HCT116 (cell line): ENCODE measurements around the gene SH3BP5L. TPM values are rescaled to one million over a fixed set of nuclear protein-coding genes. Genes with fewer than 3 reads are reported as not detected.

Experiments
- ATAC-seq: fragments of 200-7000 bp; cut with Tn5 transposase; 2 replicates; pipeline ENCODE4 v1.9.1; 2020; ENCODE audit warnings: mild to moderate bottlenecking, moderate library complexity
- BruUV-seq: library from RNA; stranded (reverse); fragments of 400-500 nt; replicated peaks from 2 replicates; lab custom pipeline; 2021; lab: Mats Ljungman, UMichigan
- CTCF ChIA-PET: fragments of 300-600 bp; sonication (Branson Sonifier 250); formaldehyde crosslinking; loops from one replicate; lab custom pipeline; 2021; ENCODE audit warnings: antibody characterized with exemption; lab: Charles Lee
- POLR2A ChIA-PET: fragments of 300-600, 350-600 bp; sonication (Branson Sonifier 250); formaldehyde crosslinking; loops from one replicate; lab custom pipeline; 2021; ENCODE audit warnings: antibody characterized with exemption; lab: Charles Lee
- RAD21 ChIA-PET, 2 experiments: fragments of 300-600 bp; sonication (Branson Sonifier 250); formaldehyde crosslinking; loops; one replicate each; lab custom pipeline; 2023; ENCODE audit warnings: low total read pairs in 2 of 2; ENCODE audit not compliant: uncharacterized antibody in 2 of 2, unreplicated experiment in 2 of 2, low non-redundant PET in 1 of 2; lab: Charles Lee
- DNase-seq: peaks from one replicate; pipeline ENCODE4 v3.0.0-alpha.2; 2010; ENCODE audit warnings: low read depth, low spot score
- H2AFZ ChIP-seq: fragments of 200-600 bp; shearing (Covaris generic), sonication (generic); 2 replicates; pipeline ENCODE4 v1.6.1; 2017; ENCODE audit warnings: low read depth, mixed run types, mixed read lengths, antibody characterized with exemption, low read length; ENCODE audit not compliant: poor library complexity, severe bottlenecking
- H3K27ac ChIP-seq: 2 replicates; pipeline ENCODE4 v1.5.1; 2012; ENCODE audit warnings: low read depth, low read length
- H3K27me3 ChIP-seq: fragments of 200-600 bp; sonication (generic); 2 replicates; pipeline ENCODE4 v1.6.1; 2016; ENCODE audit warnings: mixed run types, low read length, mixed read lengths; ENCODE audit not compliant: insufficient read depth
- H3K36me3 ChIP-seq, 2 experiments: fragments of 200-500 bp in 1 of 2; fragments of 200-600 bp in 1 of 2; sonication (Bioruptor generic) in 1 of 2; sonication (generic) in 1 of 2; 2 replicates each; pipeline versions ENCODE4 v1.5.1 to v1.6.1; 2014 to 2016; ENCODE audit warnings: low read length in 2 of 2, inconsistent platforms in 1 of 2, mixed read lengths in 1 of 2, mixed run types in 1 of 2; ENCODE audit not compliant: insufficient read depth in 2 of 2, control insufficient read depth in 1 of 2
- H3K4me1 ChIP-seq, 2 experiments: fragments of 200-600 bp in 1 of 2; sonication (generic) in 1 of 2; 2 replicates each; pipeline versions ENCODE4 v1.5.1 to v1.6.1; 2012 to 2017; ENCODE audit warnings: low read length in 2 of 2, inconsistent platforms in 1 of 2, mild to moderate bottlenecking in 1 of 2, mixed read lengths in 1 of 2, mixed run types in 1 of 2, moderate library complexity in 1 of 2; ENCODE audit not compliant: insufficient read depth in 2 of 2, control insufficient read depth in 1 of 2
- H3K4me2 ChIP-seq: fragments of 200-600 bp; sonication (generic); 2 replicates; pipeline ENCODE4 v1.6.1; 2017; ENCODE audit warnings: mixed run types, low read length, mixed read lengths
- H3K4me3 ChIP-seq, 2 experiments: fragments of 200-600 bp in 1 of 2; sonication (generic) in 1 of 2; replicated peaks in 1 of 2; 2 replicates each; pipeline ENCODE4 v1.5.1; 2011 to 2016; ENCODE audit warnings: low read length in 2 of 2, control low read depth in 1 of 2, low read depth in 1 of 2, mild to moderate bottlenecking in 1 of 2, mixed read lengths in 1 of 2, mixed run types in 1 of 2
- H3K79me2 ChIP-seq: fragments of 200-600 bp; sonication (generic); 2 replicates; pipeline ENCODE4 v1.6.1; 2017; ENCODE audit warnings: mild to moderate bottlenecking, mixed run types, low read length, moderate library complexity, mixed read lengths; ENCODE audit not compliant: insufficient read depth
- H3K9ac ChIP-seq: fragments of 200-600 bp; sonication (generic); 2 replicates; pipeline ENCODE4 v1.6.1; 2016; ENCODE audit warnings: low read length, mixed read lengths
- H3K9me2 ChIP-seq: fragments of 200-600 bp; sonication (generic), shearing (Covaris generic); 2 replicates; pipeline ENCODE4 v1.6.1; 2017; ENCODE audit warnings: mixed run types, mild to moderate bottlenecking, moderate library complexity; ENCODE audit not compliant: insufficient read depth
- H3K9me3 ChIP-seq, 2 experiments: fragments of 200-500 bp in 1 of 2; fragments of 200-600 bp in 1 of 2; sonication (Bioruptor generic) in 1 of 2; sonication (generic) in 1 of 2; 2 replicates each; pipeline ENCODE4 v1.6.1; 2014 to 2017; ENCODE audit warnings: low read length in 2 of 2, mixed read lengths in 2 of 2, inconsistent platforms in 1 of 2, low read depth in 1 of 2, mild to moderate bottlenecking in 1 of 2, mixed run types in 1 of 2, moderate library complexity in 1 of 2; ENCODE audit not compliant: control insufficient read depth in 1 of 2, insufficient read depth in 1 of 2
- H4K20me1 ChIP-seq: fragments of 200-600 bp; sonication (generic), shearing (Covaris generic); 2 replicates; pipeline ENCODE4 v1.6.1; 2017; ENCODE audit warnings: mixed run types, mild to moderate bottlenecking, moderate library complexity; ENCODE audit not compliant: insufficient read depth
- CEBPB ChIP-seq: IDR thresholded peaks from 2 replicates; pipeline ENCODE4 v1.6.1; 2012; ENCODE audit warnings: low read depth
- EGR1 ChIP-seq: IDR thresholded peaks from 2 replicates; pipeline ENCODE4 v1.6.1; 2012; ENCODE audit warnings: low read depth
- EZH2 ChIP-seq: fragments of 200-600 bp; sonication (generic); IDR thresholded peaks from 2 replicates; pipeline ENCODE4 v1.6.1; 2017; ENCODE audit warnings: antibody characterized with exemption, mixed run types
- EZH2phosphoT487 ChIP-seq: fragments of 200-600 bp; IDR thresholded peaks from 2 replicates; pipeline ENCODE4 v1.6.1; 2018; ENCODE audit warnings: antibody characterized with exemption, borderline replicate concordance
- FOSL1 ChIP-seq: IDR thresholded peaks from 2 replicates; pipeline ENCODE4 v1.6.1; 2012; ENCODE audit warnings: low read depth
- JUND ChIP-seq: IDR thresholded peaks from 2 replicates; pipeline ENCODE4 v1.6.1; 2012
- POLR2A ChIP-seq: IDR thresholded peaks from 2 replicates; pipeline ENCODE4 v1.7.0; 2011; ENCODE audit warnings: borderline replicate concordance; ENCODE audit not compliant: insufficient read depth, insufficient read length; ENCODE audit errors: extremely low read depth
- RAD21 ChIP-seq: IDR thresholded peaks from 2 replicates; pipeline ENCODE4 v1.6.1; 2012; ENCODE audit warnings: low read depth, mild to moderate bottlenecking
- SIN3A ChIP-seq: IDR thresholded peaks from 2 replicates; pipeline ENCODE4 v1.6.1; 2012; ENCODE audit warnings: low read depth
- TCF7L2 ChIP-seq: IDR thresholded peaks from 2 replicates; pipeline ENCODE4 v1.7.0; 2011; ENCODE audit warnings: borderline replicate concordance, inconsistent platforms; ENCODE audit not compliant: insufficient read depth, insufficient read length; ENCODE audit errors: extremely low read depth
- YY1 ChIP-seq: IDR thresholded peaks from 2 replicates; pipeline ENCODE4 v1.6.1; 2011; ENCODE audit warnings: low read length, low read depth, moderate library complexity, mild to moderate bottlenecking; ENCODE audit not compliant: insufficient replicate concordance; ENCODE audit errors: extremely low read depth
- ZFX ChIP-seq: fragments of 450-650 bp; IDR thresholded peaks from 2 replicates; pipeline ENCODE4 v1.6.1; 2017
- ZNF274 ChIP-seq: fragments of 200-500 bp; sonication (Bioruptor generic); IDR thresholded peaks from 2 replicates; pipeline ENCODE4 v1.6.1; 2014; ENCODE audit warnings: mild to moderate bottlenecking, low read depth, low read length, inconsistent platforms
- intact Hi-C: fragments of 100-400 bp; cut with micrococcal nuclease; formaldehyde crosslinking; loops from 2 replicates; pipeline ENCODE4 v1.10.0; 2022
- total RNA-seq: library from RNA; stranded (reverse); gene quantifications from one replicate; pipeline ENCODE4 v1.2.1, GENCODE V29; 2021; ENCODE audit not compliant: unreplicated experiment
- TF ChIP-seq, protein P1 (sequence below): IDR thresholded peaks from 2 replicates; pipeline ENCODE4 v1.6.1; 2011; ENCODE audit warnings: mild to moderate bottlenecking, low read length, moderate library complexity; ENCODE audit not compliant: insufficient replicate concordance; ENCODE audit errors: extremely low read depth
- TF ChIP-seq, protein P2 (sequence below): IDR thresholded peaks from 2 replicates; pipeline ENCODE4 v1.6.1; 2012
- TF ChIP-seq, protein P3 (sequence below): IDR thresholded peaks from 2 replicates; pipeline ENCODE4 v1.6.1; 2012; ENCODE audit warnings: low read depth
- TF ChIP-seq, protein P4 (sequence below): IDR thresholded peaks from 2 replicates; pipeline ENCODE4 v1.6.1; 2012

Gene SH3BP5L
- total RNA-seq, 1 experiment from 2014 or later: 22.3 TPM

DNA sequence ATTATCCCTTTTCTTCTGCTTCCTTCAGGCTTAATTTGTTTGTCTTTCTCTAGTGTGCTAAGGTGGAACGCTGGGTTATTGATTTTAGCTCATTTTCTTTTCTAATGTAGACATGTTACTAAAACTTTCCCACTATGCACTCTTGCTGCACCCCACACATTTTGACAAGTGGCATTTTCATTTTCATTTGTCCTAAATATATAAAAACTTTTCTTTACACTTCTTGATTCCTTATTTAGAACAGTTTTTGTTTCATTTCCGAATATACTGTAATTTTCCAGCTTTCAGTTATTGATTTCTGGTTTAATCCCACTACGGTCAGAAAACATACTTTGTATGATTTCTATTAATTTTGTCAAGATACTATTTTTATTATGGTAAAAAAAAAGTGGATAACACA, 25.3 kb downstream of the SH3BP5L start:
- Histone ChIP-seq H3K9me2 (no peaks in the 10 kb centered on the region), H2AFZ (no peak overlapping the region), H3K27me3 (no peaks in the 10 kb centered on the region), H3K9me3 (no peaks in the 10 kb centered on the region), H4K20me1 (no peaks in the 10 kb centered on the region), H3K79me2 (no peaks in the 10 kb centered on the region), H3K36me3 (no peaks in the 10 kb centered on the region), H3K4me3 (no peak overlapping the region), H3K9ac (no peak overlapping the region), H3K4me2 (no peak overlapping the region), H3K4me1 (no peaks in the 10 kb centered on the region), H3K27ac (no peak overlapping the region)
- TF ChIP-seq SIN3A (no peak), ZNF274 (no peak)
- intact Hi-C loops: no loop called here
- no TSS peak for BruUV-seq
- ATAC-seq: no peak
- ChIA-PET POLR2A (no interaction called here), RAD21 (no interaction called here), CTCF (no interaction called here)
- DNase-seq: no peak

DNA sequence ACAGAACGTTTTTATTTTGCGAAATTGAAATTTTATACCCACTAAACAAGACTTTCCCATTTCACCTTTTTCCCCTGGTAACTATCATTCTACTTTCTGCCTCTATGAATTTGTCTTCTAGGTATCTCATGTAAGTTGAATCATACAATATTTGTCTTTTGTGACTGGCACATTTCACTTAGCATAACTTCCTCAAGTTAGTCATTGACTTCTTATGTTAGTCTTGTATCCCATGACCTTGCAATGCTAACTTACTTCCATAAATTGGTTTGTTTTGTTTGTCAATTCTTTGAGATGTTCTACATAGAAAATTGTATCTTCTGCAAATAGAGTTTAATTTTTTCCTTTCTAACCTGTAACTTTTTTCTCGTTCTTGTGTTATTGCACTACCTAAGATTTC, 26.9 kb downstream of the SH3BP5L start:
- intact Hi-C loops: no loop called here
- Histone ChIP-seq H3K4me2 (no peak overlapping the region), H3K27ac (no peak overlapping the region), H3K4me3 (no peak overlapping the region), H3K36me3 (no peaks in the 10 kb centered on the region), H4K20me1 (no peaks in the 10 kb centered on the region), H3K4me1 (no peaks in the 10 kb centered on the region), H3K79me2 (no peaks in the 10 kb centered on the region), H3K9me2 (no peaks in the 10 kb centered on the region), H2AFZ (no peak overlapping the region), H3K27me3 (no peaks in the 10 kb centered on the region), H3K9me3 (no peaks in the 10 kb centered on the region), H3K9ac (no peak overlapping the region)
- DNase-seq (no peak), ATAC-seq (no peak)
- BruUV-seq: no TSS peak
- ChIA-PET CTCF (no interaction called here), RAD21 (no interaction called here), POLR2A (no interaction called here)
- no peak for TF ChIP-seq SIN3A
- no peak for TF ChIP-seq EZH2
- no peak for TF ChIP-seq EGR1
- TF ChIP-seq, protein P1, sequence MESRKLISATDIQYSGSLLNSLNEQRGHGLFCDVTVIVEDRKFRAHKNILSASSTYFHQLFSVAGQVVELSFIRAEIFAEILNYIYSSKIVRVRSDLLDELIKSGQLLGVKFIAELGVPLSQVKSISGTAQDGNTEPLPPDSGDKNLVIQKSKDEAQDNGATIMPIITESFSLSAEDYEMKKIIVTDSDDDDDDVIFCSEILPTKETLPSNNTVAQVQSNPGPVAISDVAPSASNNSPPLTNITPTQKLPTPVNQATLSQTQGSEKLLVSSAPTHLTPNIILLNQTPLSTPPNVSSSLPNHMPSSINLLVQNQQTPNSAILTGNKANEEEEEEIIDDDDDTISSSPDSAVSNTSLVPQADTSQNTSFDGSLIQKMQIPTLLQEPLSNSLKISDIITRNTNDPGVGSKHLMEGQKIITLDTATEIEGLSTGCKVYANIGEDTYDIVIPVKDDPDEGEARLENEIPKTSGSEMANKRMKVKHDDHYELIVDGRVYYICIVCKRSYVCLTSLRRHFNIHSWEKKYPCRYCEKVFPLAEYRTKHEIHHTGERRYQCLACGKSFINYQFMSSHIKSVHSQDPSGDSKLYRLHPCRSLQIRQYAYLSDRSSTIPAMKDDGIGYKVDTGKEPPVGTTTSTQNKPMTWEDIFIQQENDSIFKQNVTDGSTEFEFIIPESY: no peak
- TF ChIP-seq, protein P2, sequence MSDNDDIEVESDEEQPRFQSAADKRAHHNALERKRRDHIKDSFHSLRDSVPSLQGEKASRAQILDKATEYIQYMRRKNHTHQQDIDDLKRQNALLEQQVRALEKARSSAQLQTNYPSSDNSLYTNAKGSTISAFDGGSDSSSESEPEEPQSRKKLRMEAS: no peak
- TF ChIP-seq ZFX: no peak
- no peak for TF ChIP-seq YY1
- TF ChIP-seq, protein P3, sequence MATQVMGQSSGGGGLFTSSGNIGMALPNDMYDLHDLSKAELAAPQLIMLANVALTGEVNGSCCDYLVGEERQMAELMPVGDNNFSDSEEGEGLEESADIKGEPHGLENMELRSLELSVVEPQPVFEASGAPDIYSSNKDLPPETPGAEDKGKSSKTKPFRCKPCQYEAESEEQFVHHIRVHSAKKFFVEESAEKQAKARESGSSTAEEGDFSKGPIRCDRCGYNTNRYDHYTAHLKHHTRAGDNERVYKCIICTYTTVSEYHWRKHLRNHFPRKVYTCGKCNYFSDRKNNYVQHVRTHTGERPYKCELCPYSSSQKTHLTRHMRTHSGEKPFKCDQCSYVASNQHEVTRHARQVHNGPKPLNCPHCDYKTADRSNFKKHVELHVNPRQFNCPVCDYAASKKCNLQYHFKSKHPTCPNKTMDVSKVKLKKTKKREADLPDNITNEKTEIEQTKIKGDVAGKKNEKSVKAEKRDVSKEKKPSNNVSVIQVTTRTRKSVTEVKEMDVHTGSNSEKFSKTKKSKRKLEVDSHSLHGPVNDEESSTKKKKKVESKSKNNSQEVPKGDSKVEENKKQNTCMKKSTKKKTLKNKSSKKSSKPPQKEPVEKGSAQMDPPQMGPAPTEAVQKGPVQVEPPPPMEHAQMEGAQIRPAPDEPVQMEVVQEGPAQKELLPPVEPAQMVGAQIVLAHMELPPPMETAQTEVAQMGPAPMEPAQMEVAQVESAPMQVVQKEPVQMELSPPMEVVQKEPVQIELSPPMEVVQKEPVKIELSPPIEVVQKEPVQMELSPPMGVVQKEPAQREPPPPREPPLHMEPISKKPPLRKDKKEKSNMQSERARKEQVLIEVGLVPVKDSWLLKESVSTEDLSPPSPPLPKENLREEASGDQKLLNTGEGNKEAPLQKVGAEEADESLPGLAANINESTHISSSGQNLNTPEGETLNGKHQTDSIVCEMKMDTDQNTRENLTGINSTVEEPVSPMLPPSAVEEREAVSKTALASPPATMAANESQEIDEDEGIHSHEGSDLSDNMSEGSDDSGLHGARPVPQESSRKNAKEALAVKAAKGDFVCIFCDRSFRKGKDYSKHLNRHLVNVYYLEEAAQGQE: no peak
- TF ChIP-seq, protein P4, sequence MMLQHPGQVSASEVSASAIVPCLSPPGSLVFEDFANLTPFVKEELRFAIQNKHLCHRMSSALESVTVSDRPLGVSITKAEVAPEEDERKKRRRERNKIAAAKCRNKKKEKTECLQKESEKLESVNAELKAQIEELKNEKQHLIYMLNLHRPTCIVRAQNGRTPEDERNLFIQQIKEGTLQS: no peak
- no peak for TF ChIP-seq JUND
- TF ChIP-seq CEBPB: no peak
- TF ChIP-seq EZH2phosphoT487: no peak
- TF ChIP-seq FOSL1: no peak
- no peak for TF ChIP-seq ZNF274
- no peak for TF ChIP-seq TCF7L2
- TF ChIP-seq POLR2A: no peak
- TF ChIP-seq RAD21: no peak
